ENCODE measurements around the gene KHDC4. TPM values are rescaled to one million over a fixed set of nuclear protein-coding genes. Genes with fewer than 3 reads are reported as not detected.

The KHDC4 gene
- total RNA-seq, 4 donors from 2014 or later, result 28.8 to 139 (median 64.2) TPM

DNA sequence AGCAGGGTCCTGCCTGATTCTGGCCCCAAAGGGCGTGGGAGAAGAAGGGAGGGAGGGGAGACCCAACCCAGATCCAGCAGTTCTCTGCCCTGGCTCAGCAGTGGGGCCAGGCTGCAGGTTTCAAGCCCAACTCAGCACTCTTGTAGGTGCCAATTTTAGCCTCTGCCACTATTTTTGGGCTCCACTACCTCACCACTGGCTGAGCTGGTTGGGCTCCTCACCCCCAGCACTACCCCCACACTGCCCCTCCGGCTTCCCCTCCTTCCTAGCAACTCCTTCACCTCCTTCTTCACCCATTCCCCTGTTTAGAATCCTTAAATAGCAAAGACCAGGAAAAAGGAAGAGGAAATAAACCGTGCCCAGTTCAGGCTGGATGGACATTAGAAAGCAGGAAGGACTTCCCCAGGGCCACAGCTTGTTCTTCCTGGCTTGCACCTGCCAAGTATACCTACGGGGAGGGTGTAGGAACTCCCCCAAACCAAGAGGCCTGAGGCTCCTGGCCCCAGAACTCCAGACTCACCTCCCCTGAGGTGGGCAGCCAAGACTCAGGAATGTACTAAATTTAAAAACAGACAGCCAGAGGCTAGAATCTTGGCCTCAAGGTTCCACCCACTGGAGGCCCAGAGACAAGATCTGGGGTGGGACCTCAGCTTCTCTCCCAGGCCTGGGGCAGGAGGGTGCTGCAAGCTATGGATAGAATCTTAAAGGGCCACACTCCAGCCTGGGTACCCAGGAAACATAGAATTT lies 45.6 kb upstream of the KHDC4 start:
- peak; percentile 56 to 70 for DNase-seq
- H3K9me3 ChIP-seq, result no peaks in the 10 kb centered on the region
- TF ChIP-seq CTCF (IDR thresholded peaks at IDR 0.05) (no peak), POLR2A (IDR thresholded peaks at IDR 0.05) (peak in 1 of 2 donors; percentile 41)
- H3K4me1 ChIP-seq, result peaks cover 5 to 33% of the 10 kb centered on the region in 2 donors
- H3K27ac ChIP-seq, result peak overlapping the region; percentile 95 to 99
- intact Hi-C loops (cut with DNase I; ENCODE audit: low total_unique reads), result no loop called here
- no peaks in the 10 kb centered on the region for H3K36me3 ChIP-seq
- no peaks in the 10 kb centered on the region for H3K27me3 ChIP-seq
- H3K4me3 ChIP-seq, result peak overlapping the region; percentile 70 to 91

DNA sequence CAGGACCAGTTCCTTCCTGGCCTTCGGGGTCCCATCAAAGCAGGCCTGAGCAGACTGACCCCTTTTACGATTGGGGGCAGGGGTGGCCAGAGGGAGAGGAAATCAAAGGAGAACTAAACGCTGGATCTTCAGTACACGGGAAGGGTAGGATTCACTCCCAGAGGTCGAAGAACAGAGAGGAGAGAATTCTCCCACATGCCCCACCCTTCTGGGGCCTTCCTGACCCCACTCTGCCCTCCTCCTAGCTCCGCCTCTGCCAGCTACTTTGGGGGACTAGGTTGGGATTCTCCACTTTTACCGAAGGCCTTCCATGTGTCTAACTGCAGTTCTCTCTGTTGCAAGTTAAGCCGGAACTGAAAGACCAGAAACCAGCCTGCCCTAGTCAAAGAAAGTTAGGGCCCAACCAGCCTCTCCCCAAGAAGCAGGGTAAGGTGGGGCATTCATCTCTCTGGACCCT lies 44.8 kb upstream of the KHDC4 start:
- H3K9me3 ChIP-seq, result no peaks in the 10 kb centered on the region
- peak; percentile 55 to 56 for DNase-seq
- no peaks in the 10 kb centered on the region for H3K36me3 ChIP-seq
- H3K27ac ChIP-seq, result peak overlapping the region; percentile 95 to 99
- TF ChIP-seq POLR2A (IDR thresholded peaks at IDR 0.05) (no peak), CTCF (IDR thresholded peaks at IDR 0.05) (no peak)
- no peaks in the 10 kb centered on the region for H3K27me3 ChIP-seq
- peaks cover 5 to 38% of the 10 kb centered on the region in 2 donors for H3K4me1 ChIP-seq
- H3K4me3 ChIP-seq, result peak overlapping the region; percentile 70 to 91
- intact Hi-C loops (cut with DNase I; ENCODE audit: low total_unique reads), result no loop called here

DNA sequence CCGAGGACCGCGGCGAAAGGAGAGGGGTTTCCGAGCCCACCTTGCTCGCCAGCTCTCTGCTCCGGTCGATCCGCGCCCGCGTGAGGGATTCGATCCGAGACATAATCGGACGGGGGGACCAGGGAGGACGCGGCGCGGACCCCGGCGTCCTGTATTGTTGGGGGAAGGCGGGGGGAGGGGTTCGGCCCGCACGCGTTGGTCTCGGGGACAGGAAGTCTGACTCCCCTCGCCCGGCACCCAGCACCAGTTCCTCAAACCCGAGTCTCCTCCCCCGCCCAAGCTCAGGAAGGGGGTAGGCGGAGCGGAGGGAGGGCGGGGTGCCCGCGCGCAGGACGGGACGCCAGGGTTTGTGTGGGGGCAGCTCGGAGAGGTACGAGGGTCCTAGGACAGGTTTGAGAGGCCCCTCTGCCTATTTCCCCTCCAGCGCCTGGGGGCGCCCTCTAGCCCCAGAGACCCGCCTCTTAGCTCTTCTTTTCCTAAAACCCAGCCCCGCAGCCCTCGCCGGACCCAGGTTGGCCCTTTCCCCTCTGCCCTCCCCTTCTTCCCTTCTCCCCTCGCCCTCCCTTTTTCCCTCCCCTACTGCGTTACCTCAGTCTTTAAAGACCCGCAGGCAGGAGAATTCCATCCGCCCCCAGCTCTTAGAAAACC lies 44.2 kb upstream of the KHDC4 start, which contains the start of gene ARHGEF2:
Gene ARHGEF2 (minus strand): TSS at position 223 of the 648 bp plus-strand sequence. CDS start 120 bp downstream, at position 103.
- Histone ChIP-seq H3K27ac (peak within 1 kb of the TSS; percentile 95 to 99), H3K36me3 (no peaks in the 10 kb centered on the region), H3K9me3 (no peaks in the 10 kb centered on the region), H3K4me1 (peaks cover 5 to 38% of the 10 kb centered on the region in 2 donors), H3K4me3 (peak within 1 kb of the TSS; percentile 70 to 91), H3K27me3 (no peaks in the 10 kb centered on the region)
- TF ChIP-seq CTCF (IDR thresholded peaks at IDR 0.05), result peak in 3 of 4 experiments; percentile 19 to 20 (median 20)
- TF ChIP-seq POLR2A (IDR thresholded peaks at IDR 0.05), result peak; percentile 48 to 72
- intact Hi-C loops (cut with DNase I; ENCODE audit: low total_unique reads), result no loop called here
- DNase-seq, result peak; percentile 84

DNA sequence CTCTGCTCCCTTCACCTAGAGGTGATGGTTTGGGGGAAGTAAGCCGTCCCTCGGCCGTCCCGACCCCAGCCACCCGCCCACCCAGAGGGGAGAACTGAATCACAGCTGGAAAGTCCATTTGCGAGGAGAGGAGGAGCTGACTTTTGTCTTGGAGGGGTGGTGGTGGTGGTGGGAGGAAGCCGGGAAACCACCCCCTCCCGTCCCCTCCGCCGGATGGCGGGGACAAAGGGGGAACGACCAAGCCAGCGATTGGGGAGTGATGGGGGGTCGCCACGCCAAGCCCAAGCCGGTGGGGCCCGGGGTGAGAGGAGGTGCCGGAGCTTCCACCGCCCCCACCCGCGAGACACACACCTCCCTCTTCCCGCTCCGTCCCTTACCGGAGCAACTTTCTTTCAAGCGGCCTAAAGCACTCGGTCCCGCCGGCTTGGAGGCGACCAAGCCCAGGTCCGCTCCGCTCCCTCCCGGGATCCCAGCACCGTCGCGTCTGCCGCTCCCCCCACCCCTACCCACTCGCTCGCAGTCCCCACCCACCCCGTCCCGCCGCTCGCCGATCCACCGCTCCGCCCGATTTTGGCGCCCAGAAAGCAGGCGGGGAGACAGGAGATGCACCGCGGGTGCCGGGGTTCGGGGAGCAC lies 43.6 kb upstream of the KHDC4 start:
- Histone ChIP-seq H3K4me3 (peak overlapping the region; percentile 70 to 91), H3K27me3 (no peaks in the 10 kb centered on the region), H3K4me1 (peaks cover 5 to 38% of the 10 kb centered on the region in 2 donors), H3K36me3 (no peaks in the 10 kb centered on the region), H3K27ac (peak overlapping the region; percentile 95 to 99), H3K9me3 (no peaks in the 10 kb centered on the region)
- DNase-seq, result peak; percentile 60 to 64
- TF ChIP-seq POLR2A (IDR thresholded peaks at IDR 0.05) (no peak), CTCF (IDR thresholded peaks at IDR 0.05) (no peak)
- intact Hi-C loops (cut with DNase I; ENCODE audit: low total_unique reads), result no loop called here

All from uterus (tissue), 4 donors.